Activated naive CD4-positive, alpha-beta T cell treated with Interleukin-2 at 50 U/mL for 16 hours (primary cell): ENCODE data around the gene TUB.

Experiments
- DNase-seq: peaks from one replicate; pipeline ENCODE4 v3.0.0-alpha.2; 2020

TUB gene, protein sequence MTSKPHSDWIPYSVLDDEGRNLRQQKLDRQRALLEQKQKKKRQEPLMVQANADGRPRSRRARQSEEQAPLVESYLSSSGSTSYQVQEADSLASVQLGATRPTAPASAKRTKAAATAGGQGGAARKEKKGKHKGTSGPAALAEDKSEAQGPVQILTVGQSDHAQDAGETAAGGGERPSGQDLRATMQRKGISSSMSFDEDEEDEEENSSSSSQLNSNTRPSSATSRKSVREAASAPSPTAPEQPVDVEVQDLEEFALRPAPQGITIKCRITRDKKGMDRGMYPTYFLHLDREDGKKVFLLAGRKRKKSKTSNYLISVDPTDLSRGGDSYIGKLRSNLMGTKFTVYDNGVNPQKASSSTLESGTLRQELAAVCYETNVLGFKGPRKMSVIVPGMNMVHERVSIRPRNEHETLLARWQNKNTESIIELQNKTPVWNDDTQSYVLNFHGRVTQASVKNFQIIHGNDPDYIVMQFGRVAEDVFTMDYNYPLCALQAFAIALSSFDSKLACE

DNA sequence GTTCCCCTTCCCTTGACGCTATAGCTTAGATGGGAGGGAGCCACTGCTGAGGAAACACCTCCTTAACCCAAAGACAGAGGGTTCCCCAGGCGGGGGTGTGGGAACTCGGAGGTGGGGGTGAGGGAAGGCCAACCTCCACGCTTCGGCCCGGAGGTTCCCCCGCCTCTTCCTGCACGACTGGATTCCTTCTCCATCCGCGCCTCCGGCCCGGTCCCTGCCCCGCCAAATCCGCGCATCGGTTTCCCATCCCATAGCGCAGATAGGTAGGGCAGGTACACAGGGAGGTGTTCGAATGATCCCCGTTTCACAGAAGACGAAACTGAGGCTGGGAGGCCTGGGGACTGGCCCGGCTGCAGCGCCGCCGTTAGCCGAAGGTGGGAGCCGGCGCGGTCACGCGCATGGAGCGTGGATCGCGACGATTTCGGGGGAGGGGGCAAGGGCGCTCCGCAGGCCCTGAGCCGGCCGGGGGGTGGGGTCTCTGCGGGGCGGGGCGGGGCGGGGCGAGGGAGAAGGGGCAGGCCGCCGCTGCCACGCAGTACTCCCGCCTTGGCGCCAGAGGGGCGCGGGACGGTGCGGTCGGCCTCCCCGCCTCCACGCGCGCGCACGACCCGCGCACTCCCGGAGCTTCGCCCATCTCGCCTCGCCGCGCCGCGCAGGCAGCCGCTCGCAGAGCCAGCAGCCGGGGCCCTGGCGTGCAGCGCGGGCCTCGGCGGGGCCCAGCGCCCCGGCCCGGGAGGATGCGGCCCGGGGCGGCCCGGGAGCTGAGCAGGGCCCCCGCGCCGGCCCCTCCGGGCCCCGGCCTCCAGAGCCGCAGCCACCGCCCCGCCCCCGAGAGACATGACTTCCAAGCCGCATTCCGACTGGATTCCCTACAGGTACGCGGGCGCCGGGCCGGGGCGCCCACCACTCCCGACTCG lies at the start of gene TUB:
TSS of gene TUB (plus strand) at position 538 of the 917 bp plus-strand sequence. CDS start at position 838, 300 bp downstream.
- peak; percentile 4 for DNase-seq

DNA sequence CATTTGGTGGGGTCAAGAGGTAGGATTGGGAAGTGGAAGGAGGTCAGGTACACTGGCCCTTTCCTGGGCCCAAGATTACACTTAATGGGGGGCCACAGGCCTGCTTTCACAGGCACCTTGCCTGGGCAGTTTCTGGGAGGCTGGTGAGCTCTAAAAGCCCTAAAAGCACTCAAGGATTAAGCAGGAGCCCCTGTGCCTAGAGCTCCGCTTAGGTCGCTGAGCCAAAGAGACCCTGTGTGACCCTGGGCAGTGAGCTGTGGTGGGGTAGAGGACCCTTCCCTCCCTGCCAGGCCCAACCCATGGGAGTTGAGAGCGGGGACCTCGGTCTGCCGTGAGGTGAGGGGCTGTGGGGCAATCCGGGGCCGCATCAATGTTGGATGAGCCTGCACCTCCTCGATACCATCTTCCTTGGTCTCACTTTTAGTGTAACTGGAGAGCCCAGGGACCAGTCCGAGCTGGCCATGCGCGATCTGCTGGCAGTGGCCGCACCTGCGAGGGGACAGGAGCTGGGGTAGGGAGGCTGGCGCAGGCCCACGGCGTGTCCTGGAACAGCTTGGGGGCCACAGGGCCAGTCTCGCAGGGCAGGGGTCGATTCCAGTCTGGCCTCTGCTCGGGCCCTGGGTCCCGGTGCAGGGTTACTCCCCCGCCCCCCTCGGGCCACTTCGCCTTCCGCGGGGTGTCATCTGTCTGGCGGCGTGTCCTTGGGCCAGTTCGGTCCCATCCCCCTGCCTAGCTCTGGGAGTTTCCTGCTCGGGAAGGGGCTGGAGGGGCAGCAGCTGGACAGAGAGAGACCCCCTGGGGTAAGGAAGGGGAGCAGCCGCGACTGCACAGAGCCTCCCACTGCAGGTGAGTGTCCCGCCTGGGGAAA lies 49.5 kb upstream of the TUB start:
- DNase-seq = no peak

DNA sequence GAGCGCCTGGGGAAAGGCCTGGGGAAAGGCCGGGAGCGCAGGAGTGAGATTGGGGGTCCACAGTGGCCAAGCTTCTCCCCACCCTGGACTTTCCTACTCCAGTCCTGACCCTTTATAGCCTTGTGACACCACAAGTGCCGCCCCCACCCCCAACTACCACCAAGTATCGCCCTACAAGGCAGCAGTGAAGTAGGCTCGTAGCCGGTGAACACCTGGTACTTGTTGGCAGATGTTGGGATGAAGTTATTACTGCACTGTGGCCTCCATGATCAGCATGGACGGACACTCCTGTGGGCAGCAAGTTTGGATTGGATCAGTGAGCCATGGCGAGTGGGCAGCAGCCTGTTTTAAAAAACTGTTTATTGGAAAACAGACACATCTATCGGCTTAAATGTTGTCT lies 48.9 kb upstream of the TUB start:
- DNase-seq = no peak

DNA sequence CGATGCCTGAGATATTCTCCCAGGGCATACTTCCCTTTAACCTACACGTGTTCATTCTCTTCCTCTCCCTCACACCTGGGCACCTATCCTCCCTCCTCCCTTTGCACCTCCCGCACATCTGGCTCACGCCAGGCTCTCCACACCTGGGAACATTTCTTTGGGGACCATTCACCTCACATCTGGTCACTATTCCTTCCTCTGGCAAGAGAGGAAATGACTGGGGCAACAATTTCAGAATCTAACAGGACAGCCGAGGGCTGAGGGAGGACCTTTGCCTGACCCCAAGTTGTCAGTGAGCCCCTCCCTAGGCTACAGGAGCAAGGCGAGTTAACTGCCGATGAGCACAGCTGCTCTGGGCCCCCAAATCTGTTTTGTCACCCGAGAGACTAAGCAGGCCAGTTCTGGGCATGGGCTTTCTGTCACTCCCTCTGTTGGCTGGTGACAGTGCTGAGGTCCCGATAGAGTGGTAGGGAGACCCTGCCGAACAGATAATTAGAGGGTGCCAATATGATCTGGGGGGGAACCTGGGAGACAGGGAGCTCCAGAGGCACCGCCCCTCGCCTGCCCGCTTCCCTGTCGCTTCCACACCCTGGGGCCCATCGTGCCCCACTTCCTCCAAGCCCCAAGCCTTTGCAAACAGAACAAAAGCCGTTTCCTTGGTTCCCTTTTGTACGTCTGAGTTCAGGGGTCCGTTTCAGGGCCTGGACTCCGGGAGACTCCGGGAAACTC lies 48.3 kb upstream of the TUB start:
- DNase-seq = no peak

DNA sequence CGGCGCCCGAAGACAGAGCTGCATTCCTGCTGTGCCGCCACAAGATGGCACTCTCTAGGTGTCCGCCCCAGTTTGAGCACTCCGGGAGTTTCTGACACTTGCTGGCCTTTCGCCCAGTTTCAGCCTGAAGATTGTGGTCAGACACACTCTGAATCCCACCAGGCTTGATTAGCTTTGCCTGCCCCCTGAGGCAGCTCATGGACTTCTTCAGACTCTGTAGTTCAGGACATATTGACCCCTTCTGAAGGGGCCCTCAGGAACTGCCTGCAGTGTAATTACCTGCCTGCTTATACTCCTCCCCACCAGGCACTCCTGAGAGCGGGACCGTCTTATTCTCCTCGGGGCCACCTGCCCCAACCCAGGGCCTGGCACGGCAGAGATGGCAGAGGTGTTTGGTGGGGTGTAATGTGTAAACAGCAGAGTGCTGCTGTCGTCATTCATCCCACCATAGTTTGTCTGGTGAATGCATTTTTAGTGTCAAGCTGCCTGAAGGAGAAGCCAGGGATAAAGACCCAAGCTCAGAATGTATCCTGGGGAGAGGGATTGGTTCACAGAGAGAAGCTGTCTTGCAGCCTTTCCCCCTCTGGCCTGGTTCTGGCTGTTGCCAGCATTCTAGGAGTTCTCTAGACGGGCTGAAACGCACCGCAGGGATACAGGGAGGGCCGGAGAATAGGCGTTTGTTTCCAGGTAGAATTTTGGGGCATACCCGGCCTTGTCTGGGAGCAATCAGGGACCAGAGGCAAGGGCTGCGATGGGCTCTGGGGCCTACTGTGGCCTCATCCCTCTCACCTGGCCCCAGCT lies 47.5 kb upstream of the TUB start:
- DNase-seq = peak; percentile 56

DNA sequence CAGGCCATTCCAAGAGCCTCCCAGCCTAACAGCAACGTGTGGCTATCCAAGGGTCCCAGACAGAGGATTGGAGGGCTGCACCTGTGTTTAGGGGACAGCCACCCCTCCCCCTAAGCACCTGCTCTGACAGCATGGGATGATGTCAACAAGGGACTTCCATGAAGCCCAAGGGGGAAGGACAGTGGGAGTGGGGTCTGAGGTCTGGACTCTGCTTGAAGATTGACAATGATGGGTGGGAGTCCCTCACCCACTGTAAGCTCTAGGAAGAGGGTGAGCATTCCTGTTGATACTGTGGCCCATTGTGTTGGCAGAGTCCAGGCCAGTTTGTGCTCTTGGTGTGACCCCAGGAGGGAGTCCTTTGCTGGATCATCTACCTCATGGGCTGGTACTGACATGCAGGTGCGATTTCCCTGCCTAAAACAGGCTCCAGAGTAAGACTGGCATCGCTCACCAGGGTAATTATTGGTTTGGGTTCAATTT lies 46.9 kb upstream of the TUB start:
- no peak for DNase-seq

DNA sequence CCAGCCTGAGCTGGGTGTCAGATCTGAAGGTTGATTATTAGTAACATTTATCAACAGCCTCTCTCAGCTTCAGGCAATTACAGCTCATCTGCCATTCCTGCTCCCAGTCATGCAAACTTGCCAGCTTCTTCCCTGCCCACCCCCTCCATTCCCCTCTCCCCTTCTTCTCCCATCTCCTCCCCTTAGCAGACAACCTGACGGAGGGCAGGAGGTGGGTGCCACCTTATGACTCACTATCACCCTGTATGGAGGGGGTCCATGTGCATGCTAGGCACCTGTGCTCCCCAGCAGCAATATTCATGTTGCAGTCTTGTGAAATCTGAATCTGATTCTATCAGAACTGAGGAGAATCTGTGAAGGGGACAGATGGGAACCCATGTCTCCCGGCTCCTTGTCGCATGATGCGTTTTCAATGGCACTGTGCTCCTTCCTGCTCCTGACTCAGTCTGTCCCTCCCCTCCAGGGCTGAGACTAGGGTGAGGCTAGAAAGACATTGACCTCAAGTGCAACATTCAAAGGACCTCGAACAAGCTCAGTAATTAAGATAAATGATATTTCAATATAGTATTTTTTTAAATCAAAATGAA lies 46.3 kb upstream of the TUB start:
- no peak for DNase-seq

DNA sequence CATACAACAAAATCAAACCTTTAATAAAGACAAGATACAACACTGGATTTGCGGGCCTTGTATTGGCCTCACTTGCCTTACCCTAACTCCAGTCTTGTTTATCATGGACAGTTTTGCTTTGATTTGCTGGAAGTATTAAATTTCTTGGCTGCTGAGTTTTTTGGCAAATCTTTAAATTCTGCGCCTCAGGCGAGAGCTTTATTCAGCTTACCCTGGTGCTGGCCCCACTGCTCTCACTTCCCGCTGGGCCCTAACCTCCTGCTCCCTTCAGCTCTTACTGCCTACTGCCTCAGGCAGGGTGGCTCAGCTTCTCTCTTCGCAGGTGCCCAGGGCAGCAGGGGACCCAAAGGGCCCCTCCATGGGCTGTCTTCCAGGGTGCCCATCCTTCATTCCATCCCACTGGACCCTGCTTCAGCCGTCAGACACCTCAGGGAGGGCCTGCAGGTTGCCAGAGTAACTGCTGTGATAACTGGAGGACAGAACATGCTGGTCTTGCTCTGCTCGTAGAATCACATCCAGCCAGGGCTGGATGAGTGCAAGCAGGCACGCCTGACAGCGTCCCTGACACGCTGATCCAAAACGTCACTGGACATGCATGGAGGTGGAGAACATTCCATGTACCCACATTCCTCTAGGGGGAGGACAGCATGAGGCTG lies 45.7 kb upstream of the TUB start:
- no peak for DNase-seq

DNA sequence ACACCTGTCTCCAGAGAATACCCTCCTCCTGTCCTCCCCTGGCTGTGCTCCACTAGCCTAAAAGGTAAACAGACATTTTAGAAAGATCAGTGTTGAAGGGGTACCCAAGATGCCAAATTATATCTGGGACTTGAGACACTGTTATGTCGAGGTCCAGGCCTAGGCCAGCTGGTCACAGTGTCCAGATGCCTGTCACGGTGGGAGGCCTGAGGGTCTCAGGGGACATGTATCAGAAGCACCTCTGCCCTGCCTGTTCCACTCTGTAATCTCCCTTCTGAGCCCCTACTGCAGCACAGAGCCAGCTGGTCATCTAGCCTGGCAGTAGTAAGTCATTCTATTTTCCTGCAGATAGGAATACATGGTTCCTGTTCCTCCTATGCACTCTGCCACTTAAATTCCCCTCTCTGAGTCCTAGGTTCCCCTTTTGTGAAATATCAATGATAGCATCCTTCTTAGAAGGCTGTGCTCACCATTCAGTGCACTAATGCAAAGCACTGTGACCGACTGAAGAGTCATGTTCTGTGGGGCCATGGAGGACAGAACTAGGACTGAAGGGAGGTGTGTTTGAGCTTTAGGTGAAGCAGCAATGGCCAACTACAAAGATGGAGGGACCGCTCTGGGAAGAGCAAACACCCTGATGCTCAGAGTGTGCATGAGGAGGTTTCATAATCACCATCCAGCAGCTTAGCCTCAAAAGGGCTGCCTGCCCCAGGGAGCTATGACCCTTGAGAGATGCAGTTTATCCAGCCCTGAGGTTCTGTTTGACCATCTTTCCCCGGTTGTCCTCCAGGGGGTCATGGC lies 44.8 kb upstream of the TUB start:
- DNase-seq = no peak

DNA sequence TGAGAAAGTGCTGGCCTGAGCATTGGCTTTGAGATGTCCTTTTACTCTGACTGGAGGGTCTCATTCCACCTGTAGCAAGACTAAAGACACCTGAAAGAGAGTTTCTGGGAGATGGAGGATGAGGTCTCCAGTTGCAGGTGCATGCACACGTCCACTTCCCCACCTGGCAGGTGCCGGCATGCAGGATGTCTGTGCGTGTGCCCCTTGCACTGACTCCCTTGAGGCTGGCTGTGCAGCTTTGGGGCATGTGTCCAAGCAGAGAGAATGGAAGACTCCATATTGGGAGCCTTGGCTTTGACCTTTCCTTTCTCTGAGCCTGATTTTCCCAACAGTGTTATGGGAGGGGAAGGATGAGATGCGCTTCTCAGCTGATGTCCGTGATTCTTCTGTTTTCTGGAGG lies 44.0 kb upstream of the TUB start:
- DNase-seq = no peak

DNA sequence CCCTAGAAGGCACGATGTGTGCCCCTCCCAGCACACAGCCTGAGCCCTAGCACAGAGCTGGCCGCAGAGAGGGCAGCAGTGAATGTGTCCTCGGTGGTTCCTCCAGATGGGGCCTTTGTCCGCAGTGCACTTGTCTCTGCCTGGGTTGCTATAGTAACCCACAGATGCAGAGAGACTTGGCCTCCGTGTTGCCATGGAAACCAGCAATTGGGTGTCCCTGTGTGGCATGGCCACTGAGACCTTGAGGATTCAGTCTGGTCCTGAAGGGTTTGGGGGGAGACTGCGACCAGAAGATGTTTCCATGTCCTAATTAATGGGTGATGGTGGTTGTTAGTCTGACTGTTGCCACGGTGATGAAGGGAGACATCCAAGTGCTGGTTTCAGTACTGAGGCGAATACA lies 42.6 kb upstream of the TUB start:
- DNase-seq = no peak

DNA sequence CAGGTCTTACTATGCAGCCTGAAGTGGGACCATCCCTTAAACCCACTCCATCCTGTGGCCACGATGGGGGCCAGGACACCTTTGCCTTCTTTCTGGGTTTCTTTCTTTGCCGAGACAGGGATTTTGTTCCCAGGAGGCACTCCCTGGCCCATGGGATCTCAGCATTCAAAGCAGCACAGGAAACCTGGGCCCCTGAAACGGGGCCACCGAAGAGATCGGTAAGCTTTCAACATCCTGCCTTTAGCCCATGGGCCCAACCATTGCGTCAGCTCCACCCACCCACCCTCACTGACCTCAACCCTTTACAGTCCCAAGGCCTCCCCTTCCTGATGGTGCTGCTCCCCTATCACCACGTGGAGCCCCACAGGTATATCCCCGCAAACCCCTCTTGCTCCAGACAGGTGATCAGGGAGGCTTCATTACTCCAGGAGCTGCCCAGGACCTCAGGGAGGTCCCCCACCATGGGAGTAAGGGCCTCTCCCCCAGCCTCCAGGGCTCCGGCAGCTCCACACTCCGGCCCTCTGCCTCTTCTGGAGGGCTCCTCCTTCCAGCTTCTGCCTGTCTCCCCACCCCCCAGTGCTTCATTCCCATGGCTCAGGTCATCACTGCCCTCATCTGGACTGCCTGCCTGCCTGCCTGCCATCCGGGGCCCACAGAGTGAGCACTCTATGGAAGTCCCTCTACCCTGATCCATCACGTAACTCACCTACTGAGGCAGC lies 42.0 kb upstream of the TUB start:
- no peak for DNase-seq

DNA sequence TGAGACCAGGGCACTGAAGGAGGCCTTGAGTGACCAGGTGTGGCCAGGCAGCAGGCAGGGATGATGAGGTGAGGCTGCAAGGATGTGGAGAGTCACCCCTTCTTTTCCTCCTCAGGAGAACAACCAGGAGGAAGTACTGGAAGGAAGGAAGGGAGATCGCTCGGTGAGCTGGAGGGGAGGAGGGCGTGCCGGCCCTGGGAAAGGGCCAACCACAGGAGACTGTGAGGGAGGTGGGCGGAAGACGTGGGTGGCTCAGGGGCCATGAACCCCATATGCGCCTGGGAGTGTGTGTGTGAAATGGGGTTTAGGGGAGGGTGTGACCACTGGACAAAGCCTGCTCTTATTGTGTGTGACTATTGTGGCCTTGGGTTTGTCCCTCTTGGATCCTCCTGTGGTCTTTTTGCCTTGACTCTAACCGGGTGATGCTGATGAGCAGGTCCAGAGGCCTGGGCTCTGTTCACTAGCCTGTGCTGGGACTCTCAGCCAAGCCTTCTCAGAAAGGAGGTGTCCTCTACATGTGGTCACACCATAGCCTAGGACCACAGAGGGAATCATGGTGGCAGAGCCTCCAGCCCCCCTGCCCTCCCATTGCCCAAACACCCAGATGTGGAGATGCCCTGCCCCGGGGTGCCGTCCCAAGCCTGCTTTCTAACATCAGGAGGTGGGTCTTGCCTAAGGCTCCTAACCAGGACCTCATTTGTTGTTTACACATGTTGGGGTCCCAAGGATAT lies 41.3 kb upstream of the TUB start:
- DNase-seq = no peak

DNA sequence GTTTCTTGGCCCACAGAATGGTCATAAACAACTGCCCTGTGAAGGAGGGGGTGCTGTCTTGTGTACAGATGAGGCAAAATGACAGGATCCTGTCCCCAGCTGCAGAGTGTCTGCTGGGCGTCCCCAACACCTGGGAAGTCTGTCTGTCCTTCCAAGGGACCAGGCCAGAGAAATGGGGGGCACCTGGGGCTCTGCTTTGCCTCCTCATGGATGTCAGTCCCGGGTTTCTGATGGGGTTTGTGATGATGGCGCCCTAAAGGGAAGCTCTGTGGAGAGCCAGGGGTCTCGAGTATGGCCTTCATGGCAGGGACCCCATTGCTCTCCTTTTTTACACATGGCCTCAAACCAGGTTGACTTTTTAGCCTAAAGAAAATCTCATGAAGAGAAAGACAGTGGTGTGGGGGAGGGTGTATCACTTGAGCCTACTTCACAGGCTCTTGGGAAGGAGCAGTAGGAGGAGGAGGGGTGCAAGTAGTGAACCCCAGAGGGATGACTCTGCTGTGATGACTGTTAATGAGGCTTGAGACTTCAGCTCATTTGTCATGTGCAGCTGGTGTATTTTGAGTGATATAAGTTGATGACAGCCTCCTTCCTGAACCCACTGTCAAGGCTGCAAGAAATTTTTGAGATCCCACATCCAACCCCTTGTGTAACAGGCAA lies 40.6 kb upstream of the TUB start:
- no peak for DNase-seq

DNA sequence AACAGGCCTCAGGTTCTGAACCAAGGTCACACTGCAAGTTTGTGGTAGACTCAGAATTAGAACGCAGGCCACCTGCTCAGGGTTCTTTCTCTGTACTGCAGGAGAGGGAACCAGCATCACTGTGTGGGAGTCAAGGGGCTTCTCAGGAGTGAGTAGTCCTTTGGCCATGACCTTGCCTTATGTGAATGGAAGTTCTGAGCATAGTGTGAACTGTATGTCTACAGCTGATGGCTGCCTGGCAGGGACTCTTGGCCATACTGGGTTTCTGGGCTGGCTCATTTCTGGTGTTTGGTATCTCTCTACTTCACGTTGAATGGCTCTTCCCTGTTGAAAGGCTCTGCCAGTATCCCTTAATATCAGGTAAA lies 40.1 kb upstream of the TUB start:
- DNase-seq = no peak

DNA sequence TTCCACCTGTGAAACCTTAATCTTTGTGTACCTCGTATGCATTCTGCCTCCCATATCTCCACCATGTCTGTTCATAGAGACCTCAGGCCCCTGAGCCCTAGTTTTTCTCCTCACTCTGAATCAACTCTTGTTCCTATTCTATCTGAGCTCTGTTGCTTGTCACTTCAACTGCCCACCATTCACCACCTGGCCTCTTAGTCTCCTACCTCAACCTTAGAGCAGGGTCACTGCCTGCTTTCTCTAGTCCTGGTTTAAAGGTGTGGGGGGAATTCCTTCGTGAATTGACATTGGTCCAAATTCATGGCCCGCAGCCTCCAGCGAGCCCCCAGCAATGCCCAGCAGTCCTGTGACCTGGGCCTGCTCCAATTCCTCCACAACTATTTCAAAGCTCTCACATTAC lies 39.4 kb upstream of the TUB start:
- DNase-seq = no peak

DNA sequence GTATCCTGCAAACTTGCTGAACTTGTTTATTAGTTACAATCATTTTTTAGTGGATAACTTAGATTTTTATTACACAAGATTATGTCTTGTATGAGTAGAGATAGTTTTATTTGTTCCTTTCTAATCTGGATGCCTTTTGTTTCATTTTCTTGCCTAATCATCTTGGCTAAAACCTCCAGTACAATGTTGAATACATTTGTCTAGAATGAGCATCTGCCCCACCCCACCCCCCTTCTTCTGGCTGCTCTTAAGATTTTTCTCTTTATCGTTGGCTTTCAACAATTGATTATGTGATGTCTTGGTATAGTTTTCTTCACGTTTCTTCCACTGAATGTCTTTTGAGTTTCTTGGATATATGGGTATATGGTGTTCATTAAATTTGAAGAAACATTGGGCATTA lies 37.3 kb upstream of the TUB start:
- no peak for DNase-seq
